HG02970 (cell line): ENCODE measurements around the gene COG5.

ENCODE experiments used
- ATAC-seq: cut with Tn5 transposase; IDR thresholded peaks from one replicate; pipeline ENCODE4 v1.9.1; 2021; ENCODE audit warnings: mild to moderate bottlenecking, moderate library complexity, moderate number of reproducible peaks; ENCODE audit not compliant: unreplicated experiment, low FRiP score

Gene COG5

DNA sequence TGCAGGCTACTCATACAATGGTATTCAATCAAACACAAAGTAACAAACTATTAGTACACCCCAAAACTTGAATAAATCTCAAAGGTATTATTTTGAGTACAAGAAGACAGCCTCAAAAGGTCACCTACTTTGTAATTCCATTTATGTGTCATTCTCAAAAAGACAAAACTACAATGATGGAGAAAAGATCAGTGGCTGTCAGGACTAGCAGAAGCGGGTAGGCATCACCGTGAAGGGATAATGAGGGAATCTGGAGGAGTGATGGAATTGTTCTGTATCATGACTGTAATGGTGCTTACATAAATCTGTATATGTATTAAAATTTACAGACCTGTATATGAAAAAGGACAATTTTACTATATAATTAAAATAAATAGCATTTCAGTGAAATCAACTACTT is 37.0 kb downstream of the COG5 start:
- ATAC-seq = no peak

DNA sequence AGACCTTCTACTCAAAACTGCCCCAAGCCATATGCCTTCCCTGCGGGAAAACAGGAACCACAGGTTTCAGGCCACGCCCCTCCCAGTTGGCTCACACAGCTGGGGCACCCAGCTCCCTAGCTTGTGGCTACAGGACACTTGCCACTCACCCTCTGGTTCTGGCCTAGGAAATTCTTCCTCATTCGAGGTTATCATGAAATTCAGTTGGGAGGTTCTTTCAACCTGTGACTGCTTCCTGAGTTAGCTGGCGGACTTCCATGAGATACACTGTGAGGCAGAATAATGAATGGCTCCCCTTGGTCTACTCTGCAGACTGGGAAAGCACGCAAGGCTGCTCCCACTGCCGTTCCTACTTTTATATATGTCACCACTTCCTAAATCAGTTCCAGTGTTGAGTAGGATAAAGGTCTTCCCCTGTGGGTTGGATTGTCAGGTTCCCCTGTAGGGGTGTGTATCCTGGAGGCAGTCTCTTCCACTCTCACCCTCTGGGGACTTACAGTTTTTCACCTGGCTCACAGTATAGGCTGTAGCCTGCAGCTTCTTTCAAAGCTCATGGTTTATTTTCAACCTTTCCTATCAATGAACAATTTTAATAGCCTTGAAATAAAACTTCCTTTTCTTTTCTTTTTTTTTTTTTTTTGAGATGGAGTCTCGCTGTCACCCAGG is 56.9 kb downstream of the COG5 start:
- ATAC-seq = no peak

DNA sequence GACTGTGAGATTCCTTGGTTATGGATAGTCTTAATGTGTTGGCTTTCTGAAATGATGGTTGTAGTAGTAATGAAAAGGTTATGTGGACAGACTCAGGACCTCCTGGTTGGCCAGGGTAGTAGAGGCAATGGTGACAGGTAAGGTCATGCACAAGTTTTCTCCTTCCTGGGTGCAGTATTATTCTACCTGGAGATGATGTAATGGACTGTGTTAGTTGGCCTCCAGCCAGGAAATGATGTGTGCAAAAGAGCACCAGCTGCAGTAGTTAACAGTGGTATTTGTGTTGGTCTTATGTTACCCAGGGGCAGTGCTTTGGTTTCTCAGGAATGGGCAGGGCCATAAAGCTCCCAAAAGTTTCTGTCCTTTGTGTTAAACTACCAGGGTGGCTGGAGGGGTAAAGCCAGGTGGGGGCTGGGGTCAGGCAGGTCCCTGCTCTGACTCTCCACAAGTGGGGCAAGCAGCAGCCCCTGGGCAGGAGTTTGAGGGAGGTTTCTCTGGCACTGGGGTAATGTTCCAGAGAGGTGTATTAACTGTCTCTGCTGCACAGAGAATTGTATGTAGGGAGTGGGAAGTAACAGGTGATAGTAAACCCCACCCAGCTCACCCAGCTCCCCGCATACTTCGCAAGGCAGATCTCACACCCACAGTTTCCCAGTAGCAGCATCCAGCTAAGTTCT is 57.6 kb downstream of the COG5 start:
- ATAC-seq = no peak

DNA sequence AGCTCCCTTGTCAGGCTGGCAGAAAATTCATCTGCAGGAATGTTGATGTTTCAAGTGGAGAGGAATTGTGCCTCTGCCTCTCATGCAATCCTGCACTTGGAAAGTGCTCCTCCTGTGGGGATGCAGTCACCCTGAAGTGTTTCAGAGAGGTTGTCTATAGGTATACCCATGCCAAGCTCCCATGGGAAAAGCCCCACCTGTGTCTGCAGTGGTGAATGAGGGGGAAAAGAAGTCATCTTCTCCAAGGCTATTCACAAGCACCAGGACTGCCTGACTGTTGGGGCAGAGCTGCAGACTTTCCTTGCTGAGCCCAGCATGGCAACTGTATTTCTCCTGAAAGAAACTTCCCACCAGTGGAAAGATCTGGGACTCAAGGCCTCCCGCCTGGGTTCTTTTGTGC is 58.4 kb downstream of the COG5 start:
- no peak for ATAC-seq

DNA sequence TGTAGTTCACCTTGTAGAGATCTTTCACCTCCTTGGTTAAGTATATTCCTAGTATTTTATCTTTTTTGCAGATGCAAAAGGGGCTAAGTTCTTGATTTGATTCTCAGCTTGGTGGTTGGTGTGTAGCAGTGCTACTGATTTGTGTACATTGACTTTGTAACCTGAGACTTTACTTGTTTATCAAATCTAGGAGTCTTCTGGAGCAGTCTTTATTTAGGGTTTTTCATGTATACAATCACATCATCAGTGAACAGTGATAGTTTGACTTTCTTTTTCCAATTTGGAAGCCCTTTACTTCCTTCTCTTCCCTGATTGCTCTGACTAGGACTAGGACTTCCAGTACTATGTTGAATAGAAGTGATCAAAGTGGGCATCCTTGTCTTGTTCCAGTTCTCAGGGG is 60.0 kb downstream of the COG5 start:
- ATAC-seq = no peak

DNA sequence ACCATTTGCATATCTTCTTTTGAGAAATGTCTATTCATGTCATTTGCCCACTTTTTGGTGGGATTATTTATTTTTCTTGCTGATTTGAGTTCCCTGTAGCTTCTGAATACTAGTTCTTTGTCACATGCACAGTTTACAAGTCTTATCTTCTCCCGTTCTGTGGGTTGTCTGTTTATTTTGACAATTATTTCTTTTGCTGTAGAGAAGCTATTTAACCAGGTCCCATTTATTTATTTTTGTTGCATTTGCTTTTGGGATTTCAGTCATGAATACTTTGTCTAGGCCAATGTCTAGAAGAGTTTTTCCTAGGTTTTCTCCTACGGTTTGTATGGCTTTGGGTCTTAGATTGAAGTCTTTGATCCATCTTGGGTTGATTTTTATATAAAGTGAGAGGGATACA is 60.9 kb downstream of the COG5 start:
- ATAC-seq = no peak

DNA sequence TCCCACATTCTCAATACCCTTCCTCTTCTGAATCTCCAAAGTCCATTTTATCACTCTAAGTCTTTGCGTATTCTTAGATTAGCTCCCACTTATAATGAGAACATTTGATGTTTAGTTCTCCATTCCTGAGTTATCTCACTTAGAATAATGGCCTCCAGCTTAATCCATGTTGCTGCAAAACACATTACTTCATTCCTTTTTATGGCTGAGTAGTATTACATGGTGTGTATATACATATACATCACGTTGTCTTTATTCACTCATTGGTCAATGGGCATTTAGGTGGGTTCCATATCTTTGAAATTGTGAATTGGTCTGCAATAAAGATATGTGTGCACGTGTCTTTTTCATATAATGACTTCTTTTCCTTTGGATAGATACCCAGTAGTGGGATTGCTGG is 61.6 kb downstream of the COG5 start:
- ATAC-seq = no peak

DNA sequence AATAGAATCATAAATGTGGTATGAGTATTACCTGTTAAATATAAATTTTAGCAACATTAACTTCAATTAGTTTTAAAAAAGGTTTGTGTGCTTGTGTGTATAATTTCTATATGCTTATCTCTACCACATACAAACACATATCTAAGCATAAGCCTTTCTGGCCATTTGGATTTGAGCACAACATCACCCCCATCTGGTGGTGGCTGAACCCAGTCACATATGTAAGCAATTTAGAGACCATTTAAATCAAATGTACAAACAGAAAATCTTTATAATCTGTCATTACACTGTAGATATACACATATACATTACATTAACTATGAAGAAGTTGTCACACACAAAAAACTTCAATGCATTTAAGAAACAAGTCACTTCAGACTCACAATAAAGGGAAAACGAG is 62.1 kb downstream of the COG5 start:
- ATAC-seq = no peak

DNA sequence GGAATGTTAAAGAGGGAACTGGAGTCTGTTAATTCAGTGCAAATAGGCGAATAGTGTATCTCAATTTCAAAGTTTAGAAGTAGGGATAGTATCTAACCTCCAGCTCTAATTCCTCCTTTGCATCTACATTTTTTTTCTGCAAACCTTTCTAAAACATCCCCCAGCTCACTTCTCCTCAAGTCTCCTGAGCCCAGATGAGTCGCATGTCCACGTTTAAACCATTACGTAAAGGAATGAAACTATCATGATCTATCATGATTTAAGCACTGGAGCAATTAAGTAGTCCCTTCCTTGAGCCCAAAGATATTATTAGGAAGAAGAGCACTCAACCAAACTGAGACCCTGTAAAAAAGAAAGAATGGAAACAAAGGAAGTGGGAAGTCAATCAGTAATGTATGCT is 64.0 kb downstream of the COG5 start:
- no peak for ATAC-seq

DNA sequence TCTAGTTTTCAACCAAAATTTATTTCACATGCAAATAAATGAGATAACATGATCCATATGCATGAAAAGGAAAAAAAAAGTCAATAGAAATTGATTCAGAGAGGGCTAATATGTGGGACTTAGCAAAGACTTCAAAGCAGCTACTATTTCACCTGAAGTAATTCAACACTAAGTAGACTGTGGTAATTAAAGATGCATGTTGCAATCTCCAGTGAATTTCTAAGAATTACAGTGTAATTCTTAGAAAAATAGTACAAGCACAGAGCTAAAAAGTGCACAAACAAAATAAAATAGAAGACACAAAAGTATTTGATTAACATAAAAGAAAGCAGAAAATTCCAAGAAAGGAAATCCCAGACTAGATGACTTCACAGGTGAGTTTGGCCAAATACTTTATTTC is 68.2 kb downstream of the COG5 start:
- no peak for ATAC-seq

DNA sequence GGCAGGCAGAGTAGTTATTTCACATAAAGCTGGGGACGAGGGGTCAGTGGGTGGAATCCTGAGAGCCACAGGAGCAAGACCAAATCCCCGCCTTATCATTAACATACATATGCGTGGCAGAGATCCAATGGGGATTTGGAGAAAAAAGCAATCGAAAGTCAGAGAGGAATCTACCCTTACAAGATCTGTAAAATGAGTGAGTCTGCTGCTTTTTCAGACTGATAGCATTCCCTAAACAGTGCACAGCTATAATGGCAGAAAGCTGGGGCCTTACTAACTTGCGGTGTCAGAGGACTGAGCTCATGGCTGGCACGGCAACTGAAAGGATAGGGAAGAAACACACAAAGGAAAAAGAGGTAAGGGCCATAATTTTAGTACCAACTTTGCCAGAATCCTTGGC is 68.8 kb downstream of the COG5 start:
- no peak for ATAC-seq

DNA sequence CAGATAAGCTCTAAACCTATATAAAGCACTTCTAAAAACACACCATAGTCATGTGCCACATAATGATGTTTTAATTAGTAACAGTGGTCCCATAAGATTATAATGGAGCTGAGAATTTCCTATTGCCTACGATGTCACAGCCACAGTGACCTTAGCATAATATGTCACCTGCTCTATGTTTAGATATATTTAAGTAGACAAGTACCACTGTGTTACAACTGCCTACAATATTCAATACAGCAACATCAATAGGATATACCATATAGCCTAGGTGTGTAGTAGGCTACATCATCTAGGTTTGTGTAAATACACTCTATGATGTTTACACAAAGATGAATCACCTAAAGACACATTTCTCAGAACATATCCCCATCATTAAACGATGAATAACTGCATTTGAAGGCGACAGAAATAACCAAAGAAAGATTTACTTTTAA is 69.4 kb downstream of the COG5 start:
- no peak for ATAC-seq

DNA sequence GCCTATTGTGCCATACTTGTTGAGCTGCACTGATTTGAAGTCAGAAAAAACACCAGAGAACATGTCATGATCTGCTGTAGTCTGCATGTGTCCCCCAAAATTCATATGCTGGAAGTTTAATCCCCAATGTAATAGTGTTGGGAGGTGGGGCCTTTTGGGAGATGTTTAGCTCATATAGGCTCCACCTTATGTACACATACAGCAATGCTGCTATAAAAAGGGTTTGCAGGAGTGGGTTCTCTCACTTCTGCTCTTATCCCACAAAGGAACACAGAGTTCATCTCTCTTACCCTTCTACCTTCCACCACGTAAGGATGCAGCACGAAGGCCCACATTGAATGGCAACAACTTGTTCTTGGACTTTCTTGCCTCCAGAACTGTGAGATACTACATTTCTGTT is 70.8 kb downstream of the COG5 start:
- no peak for ATAC-seq

DNA sequence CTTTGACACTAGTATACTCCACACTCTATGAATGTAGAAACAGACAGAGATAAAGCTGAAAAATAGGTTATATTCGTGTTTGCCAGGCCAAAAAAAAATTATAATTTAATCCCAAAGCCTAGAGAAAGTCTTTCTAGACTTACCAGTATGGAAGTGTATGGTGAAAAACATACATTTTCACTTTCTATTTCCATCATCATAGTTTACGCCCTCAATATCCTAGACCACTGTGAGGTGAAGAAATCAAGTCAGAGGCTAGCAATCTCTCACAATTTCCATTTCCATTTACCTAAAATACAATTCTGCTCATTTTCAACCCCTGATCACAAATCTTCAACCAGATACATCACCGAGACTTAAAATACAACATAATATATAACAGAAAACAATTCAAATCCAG is 77.7 kb downstream of the COG5 start:
- no peak for ATAC-seq

DNA sequence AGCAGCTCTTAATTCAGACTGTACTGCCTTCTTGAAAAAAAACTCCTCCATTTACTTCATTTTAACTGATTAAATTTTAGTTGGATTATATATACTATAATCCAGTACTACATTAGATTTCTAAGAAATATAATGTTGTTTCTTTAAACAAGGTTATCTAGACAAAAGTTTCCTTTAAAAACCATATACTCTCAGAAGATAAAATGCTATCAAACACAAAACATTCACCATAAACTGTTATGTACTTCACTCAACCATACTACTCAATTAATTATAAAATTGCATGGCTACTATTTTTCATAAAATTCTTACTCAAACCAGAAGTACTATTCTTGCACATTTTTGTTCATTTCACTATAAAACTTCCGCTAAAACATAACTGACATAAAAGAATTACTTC is 81.1 kb downstream of the COG5 start:
- no peak for ATAC-seq

DNA sequence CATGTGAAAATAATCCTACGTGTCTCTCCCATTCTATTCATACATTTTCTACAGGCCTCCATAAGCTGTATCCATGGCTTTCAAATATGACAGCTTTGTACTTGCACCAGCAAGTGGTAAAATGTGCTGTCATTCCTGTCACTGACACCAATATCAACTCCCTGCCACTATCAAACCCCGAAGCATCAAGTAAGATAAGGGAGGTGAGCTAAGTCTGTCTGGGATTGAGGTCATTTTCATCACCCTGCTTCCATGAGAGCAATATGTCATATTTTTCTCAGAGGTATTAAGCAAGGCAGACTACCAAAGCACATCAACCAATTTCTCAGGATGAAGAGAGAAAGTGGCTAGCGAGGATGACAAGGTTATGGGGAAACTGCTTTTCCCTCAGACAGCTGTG is 82.8 kb downstream of the COG5 start:
- ATAC-seq = no peak

DNA sequence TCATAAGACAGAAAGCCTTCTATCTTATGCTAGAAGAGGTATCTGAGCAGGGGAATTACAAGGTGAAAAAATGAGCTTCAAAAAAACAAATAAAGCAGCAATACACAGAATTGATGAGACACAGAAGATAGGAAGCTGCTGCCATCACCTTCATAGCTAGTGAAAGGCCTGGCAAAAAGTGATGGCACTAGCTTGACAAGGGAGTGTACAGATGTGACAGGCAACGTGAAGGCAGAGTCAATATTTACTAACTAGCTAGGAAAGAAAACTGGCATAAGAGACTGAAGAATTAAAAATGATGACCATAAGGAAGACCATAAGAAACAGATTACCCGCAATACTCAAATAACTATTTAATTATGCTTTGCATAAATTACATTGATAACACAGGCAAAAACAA is 84.4 kb downstream of the COG5 start:
- no peak for ATAC-seq

DNA sequence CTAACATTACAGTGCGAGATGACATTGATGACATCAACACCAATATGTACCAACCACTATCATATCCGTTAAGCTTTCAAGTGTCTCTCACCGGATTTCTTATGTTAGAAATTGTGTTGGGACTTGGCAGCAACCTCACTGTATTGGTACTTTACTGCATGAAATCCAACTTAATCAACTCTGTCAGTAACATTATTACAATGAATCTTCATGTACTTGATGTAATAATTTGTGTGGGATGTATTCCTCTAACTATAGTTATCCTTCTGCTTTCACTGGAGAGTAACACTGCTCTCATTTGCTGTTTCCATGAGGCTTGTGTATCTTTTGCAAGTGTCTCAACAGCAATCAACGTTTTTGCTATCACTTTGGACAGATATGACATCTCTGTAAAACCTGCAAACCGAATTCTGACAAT is 89.6 kb downstream of the COG5 start:
- no peak for ATAC-seq

DNA sequence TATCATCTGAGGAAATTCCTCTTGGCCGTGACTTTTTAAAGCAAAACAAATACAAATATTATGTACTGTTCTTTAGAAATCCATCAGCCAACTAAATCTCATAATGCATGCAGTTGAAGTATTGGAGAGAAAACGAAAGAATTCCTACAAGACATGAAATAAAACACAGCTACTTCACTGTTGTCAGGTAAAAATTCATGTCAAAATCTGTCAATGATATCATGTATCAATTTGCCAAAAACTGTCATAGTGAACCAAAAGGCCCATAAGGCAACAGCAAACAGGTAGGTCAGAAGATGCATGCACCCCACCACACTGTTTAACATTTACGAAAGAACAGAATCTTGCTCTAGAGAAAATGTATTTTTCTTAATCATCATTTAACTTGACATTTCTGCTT is 91.6 kb downstream of the COG5 start:
- ATAC-seq = no peak

DNA sequence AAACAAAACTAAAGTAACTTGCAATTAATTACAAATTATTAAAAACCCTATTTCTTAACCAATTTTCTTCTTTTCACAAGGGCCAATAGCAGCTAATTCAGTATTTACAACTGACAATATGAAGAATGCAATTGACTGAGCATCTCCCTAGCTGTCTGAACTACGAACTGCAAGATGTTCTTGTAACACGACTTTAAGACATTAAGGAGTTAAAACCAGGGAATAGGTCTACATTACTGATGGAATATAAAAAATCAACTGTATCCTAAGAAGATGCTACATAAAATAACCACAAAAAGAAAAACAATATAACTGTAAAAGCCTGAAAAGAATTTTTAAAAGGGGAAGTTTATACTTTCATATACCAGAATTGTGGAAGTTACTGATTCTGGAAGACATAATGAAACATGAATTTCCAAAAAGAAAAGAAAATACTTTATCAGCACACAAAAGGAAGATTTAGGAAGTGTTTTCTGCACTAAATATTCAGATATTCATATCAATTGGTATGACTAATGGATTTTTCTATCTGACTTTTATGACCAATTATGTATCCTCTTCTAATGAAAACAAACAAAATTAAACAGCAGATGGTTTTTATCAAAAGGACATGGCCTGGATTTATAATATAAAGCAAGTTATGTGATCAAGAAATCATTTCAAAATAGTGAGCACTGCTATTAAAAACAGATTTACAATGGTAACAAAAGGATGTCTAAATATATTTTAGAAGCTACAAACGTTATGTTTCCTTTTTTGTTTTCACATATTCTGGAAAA is 92.2 kb downstream of the COG5 start:
- no peak for ATAC-seq

DNA sequence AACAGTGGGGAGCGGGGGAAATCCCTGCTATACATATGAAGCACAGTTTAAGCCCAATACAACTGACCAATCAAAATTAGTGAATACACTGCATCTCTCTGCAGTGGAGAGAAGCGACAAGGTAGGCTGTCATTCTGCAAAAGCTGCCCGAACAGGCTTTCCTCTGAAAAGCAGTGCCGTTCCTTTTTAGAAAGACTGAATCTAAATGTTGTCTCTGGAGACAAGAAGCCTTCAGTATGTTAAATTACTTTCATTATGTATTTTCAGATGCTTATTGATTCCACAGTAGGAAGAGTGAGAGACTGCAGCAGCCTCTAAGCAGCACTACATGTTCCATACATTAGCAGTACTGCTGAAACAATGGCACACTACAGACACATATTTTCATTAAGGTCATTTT is 93.8 kb downstream of the COG5 start, which contains the start of gene GPR22:
TSS of gene GPR22 (plus strand) at position 129 of the 400 bp plus-strand sequence. CDS start 4,004 bp downstream, outside the sequence.
- ATAC-seq = no peak

DNA sequence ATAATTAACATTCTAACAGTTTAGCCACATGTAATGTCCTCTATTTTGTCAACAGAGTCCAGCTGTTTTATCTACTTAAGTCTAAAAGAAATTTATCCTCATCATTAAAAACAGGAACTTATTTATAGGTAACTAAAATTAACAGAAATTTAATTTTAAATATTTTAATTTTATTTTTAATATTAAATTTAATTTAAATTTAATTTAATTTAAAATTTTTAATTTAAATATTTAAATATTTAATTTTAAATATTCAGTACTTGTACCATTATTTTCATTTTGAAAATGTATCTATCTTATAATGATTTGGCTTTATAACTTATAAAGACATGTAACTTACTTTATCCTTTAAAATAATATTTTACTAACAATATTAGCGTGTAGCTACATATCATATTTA is 94.9 kb downstream of the COG5 start:
- no peak for ATAC-seq
